HG02610 (cell line): ENCODE results near the gene DACT2.
"Not testable (repeated sequence)": the region's sequence is repeated elsewhere in the genome, so short reads cannot be mapped to it uniquely, and the experiment has no call there.

Experiments used
- ATAC-seq: cut with Tn5 transposase; IDR thresholded peaks from one replicate; pipeline ENCODE4 v1.9.1; 2021; ENCODE audit warnings: mild to moderate bottlenecking, moderate library complexity; ENCODE audit not compliant: unreplicated experiment

DACT2 gene

DNA sequence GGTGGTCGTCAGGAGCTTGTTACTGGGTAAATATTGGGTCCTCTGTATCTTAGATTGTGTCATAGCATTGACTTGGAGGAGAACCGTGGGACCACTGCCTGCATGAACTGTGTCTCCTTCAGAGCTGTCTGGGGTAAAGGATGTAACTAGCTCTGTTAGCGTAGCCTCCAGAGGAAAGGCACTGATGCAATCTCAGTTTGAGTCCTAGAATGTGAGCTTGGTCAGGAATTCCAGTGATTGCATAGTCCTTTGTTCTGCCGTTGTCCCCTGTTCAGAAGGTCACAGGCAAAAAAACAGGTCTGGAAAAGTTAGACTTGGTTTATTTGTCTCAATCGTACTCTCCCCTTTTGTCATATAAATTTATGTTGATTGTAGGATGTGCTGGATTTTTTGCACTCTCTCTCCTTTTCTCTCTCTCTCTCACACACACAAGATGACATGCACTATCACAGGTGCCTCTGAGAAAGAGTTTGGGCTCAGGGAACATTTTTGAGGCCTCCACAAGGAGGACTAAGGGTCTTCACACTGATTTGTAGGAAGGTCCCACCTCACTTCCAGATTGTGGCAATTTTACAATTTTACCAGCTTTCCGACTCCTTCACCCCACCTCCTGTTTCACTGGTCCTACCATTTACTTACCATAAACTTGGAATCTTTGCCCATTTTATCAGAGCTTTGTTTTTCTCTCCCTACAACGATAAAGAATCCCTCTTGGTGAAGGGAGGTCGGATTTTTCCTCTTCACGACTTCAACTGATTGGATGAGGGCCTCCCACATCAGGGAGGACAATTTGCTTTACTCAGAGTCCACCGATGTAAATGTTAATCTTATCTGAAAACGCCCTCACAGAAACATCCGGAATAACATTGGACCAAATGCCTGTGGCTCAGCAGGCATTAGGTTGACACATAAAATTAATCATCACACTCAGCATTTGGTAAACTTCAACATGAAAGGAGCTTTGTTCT is 7.0 kb upstream of the DACT2 start:
- ATAC-seq = no peak

DNA sequence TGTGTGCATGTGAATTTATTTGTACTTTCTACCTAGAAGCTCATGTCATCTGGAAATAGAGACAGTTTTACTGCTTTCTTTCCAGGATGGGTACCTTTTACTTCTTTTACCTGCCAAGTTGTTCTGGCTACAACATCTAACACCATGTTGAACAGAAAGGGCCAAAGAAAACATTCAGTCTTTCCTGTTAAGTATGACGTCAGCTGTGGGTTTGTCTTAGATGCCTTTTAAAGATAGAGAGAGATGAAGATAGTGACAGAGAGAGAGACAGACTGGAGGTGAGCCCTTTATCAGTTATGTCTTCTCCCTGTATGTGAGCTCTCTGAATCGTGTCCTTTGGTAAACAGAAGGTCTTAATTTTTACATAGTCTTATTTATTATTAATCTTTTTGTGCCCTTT is 3.4 kb upstream of the DACT2 start:
- ATAC-seq = no peak

DNA sequence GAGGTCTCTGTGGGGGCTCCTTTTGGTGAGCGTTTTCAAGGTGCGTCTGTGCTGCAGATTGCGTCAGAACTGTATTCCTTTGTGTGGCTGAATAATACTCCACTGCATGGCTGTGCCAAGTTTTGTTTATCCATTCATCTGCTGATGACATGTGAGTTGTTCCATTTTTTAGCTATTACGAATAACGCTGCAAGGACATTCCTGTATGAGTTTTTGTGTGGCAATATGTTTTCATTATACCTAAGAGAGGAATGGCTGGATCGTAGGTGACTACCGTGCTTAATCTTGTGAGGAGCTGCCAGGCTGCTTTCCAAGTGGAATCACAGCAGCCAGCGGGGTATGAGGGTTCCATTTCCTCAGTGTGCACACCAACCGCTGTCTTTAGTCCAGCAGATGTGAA is 1.1 kb upstream of the DACT2 start:
- ATAC-seq = no peak

DNA sequence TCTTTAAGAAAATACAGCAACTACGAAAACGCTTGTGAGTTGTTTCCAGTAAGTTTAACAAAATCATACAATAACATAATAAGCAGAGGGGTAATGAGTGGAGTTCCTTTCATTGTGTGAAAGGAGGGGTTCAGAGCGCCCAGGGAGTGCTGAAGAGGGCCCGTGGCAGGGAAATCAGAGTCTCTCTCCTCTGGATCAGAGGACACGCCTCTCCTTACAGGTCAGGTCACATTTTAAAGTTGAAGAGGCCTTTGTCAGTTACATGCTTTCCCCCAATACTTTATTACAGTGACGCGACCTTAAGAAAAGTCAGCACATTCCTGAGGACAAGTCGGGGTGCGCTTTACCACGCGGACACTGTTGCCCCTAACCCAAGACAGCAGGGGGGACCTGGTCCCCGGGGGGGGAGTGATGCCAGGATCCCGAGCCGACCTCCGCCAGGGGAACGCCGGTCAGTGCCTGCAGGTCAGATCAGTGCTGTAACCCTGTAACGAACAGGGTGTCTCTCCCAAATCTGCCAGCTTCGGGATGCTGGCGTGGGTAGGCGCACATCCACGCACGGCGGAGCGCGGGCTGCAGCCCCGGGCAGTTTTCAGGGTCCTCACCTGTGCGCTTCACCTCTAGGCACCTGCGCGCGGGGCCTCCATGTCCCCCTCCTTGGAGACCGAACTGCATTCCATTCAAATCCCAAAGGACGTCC is 848 bp downstream of the DACT2 start:
- ATAC-seq = no peak

- ATAC-seq = no peak
Measured at GRCh38 chr6:168318090-168318489, 1.5 kb downstream of the DACT2 start.

DNA sequence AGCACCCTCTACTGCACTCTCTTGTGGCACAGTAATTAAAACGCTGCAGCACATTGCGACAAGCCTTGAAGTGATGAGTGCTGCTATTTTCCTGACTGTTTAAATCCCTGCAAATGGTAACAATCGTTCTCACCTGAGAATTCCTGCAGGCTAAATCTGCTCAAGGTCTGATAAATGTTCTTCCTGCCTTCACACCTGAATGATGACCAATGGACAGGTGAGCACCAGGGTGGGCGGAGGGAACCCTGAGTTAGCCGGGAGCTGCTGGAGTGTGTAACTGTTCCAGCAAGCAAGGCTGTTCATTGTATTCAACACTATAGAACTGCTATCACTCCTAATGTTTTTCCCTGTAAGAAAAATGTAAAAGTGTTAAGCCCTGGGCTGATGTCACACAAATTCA is 4.0 kb downstream of the DACT2 start:
- no peak for ATAC-seq

DNA sequence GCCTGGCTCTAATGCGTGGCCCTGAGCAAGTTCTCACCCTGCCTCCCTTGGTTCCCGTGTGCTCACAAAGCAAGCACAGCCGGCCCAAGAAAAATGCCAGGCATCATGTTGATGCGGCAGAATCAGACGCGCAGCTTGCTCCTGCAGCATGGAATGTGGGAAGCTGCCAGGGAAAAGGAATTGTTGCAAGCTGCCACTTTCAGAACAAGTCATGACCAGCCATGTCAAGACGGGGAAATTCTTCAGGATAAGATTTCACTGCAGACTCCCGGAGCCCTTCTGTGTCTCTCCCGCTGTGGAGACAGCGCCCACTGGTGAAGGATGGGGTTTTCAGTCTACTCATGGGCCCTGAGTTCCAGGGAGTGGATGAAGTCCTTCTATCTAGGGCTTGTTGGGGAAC is 4.6 kb downstream of the DACT2 start:
- ATAC-seq = no peak

- ATAC-seq = no peak
Measured at GRCh38 chr6:168314021-168314420, 5.6 kb downstream of the DACT2 start.

DNA sequence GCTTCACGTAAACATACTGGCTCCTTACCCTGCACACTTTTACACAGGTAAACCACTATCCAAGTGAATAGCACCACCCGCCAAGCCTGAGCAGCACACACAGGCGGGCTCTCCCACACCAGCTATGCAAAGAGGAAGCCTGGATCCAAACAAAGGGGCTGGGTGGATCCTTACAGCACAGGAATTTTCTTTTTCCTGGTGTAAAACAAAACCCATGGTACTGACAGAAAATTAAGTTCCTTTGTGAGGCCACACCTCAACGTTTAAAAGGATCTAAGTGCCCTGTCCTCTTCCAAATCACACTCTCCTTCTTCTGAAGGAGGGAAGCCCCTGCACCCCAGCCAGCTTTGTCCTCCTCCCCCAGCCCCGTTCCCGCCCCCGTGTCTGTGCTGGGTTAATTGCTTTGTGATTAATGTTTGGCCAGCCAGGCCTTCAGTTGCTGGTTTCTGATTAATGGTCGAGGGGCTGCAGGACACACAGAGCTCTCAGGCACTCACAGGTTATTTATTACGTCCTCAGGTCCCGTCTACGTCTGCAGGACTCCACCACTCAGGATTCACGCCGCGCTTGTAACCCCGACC is 6.1 kb downstream of the DACT2 start:
- ATAC-seq = no peak

- not testable (repeated sequence) for ATAC-seq
Measured at GRCh38 chr6:168312125-168312507, 7.5 kb downstream of the DACT2 start.

DNA sequence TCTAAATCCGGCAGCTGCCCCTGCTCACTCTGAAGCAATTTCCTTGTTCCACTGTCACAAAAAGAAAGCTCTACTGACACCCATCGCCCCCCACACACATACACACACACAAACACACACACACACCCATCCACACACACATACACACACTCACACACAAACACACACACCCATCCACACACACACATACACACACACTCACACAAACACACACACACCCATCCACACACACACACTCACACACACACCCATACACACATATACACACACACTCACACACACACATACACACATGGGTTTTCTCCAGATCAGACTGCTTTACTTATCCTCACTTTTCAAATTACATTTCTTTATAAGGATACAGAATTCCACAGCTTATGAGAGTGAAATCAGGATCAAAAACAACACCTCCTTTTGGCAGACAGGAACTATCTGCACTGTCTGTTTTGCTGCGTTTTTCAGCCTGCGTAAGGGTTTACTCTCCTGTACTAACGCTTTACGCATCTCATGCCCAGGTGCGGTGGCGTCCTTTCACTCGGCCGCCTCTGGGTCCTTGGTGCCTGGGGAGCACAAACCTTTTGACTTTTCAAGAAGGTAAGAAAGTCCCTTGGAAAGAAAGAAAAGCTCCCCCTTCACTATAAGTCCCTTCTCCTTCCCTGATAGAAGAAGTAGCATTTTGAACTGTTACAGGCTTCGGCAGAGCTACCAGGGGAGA is 8.0 kb downstream of the DACT2 start:
- no peak for ATAC-seq

- ATAC-seq = no peak
Measured at GRCh38 chr6:168310945-168311344, 8.6 kb downstream of the DACT2 start.

DNA sequence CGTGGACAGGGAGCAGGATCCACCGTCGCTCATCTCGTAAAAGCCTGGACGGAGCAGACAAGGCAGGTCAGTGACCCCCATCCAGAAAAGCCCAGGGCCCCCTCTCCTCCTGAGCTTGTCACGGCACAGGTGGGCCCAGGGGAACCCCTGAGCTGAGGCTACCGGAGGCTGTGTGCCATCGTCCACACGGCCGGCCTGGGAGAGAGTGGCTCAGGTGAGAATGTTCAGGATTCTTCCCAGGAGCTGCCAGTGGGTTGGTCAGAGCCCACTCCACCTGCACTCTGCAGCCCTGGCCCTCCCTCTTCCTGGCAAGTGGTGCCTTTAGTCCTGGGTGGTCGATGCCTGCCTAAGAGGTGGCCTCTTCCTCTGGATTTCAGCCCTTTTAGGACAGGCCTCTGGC is 9.2 kb downstream of the DACT2 start:
- no peak for ATAC-seq

- ATAC-seq = no peak
Measured at GRCh38 chr6:168309997-168310396, 9.6 kb downstream of the DACT2 start.

DNA sequence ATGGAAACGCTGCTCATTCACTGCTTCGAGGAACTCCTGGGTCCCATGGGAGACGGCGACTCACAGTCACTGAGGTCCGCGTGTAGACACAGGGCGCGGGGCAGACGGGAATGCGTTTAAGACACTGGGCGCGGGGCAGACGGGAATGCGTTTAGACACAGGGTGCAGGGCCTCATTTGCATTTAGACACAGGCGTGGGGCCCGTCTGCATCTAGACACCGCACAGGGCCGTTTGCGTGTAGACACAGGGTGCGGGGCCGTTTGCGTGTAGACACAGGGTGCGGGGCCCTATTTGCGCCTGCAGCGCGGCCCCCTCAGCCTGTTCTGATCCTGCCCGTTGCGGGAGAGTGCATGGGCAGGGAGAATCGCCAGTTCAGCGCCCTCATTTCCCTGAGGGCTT is 10.4 kb downstream of the DACT2 start:
- ATAC-seq = no peak

GRCh38 chr6:168308390-168309144 is 11.0 kb downstream of the DACT2 start:
- ATAC-seq = no peak

GRCh38 chr6:168307695-168308021 is 11.9 kb downstream of the DACT2 start:
- ATAC-seq = no peak

DNA sequence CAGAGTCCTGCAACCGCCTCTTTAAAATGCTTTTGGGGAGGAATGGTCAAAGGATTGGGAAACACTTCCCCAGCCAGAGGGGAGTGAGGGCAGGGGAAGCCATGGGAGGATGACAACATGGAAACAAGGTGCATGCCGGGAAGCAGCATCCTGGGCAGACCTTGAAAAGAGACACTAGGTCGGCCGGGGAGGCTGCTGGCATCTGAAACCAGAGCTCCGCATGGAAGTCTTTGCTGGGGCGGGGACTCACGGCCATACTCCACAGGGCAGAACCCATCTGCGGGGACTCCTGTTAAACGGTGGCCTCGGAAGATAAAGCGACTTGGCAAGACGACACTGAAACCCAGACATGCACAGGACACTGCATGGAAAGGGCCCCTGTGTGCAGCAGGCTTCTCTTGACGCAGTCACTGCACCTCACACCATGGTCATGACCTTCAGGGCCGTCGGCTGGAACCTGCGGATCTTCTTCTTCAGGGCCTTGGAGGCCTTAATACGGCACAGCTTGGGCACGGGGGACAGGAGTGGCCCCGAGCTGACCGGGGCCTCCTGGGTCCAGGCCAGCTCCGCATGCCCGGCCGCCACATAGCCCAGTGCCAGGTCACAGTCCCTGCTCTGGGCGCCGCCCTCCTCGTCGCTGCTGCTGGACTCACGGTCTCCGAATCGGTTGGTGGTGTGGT is 12.4 kb downstream of the DACT2 start:
- no peak for ATAC-seq

- no peak for ATAC-seq
Measured at GRCh38 chr6:168305863-168306262, 13.7 kb downstream of the DACT2 start.

DNA sequence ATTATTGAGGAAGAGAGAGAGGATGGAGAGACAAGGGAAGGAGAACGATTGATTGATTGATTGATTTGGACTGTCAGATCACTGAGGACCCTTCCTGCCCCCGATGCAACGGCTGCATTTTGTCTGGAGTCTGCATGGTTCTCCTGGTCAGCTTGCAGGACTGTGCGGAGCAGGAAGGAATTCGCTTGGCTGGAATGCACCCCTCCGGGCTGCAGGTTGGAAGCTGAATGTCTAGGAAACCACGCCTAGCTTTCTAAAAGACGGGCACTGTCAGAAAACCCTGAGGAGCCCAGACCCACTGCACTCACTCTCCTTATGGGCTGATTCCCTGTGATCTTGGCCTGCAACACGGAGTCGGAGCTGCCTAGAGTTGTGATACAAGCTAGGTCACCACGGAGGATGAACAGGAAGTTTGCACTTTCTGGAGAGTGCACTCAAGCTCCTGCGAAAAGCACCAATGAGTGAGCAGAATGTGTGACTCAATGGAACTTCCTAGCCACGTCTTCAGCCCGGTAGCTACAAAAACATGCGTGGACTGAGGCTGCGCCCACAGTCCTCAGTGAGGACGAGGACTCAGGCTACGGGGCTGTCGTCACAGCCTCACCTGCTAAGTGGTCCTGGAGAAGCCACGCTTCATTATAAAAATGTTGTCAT is 14.4 kb downstream of the DACT2 start:
- no peak for ATAC-seq
